ENCODE data around the gene SPATS2. TPM values are rescaled to one million over a fixed set of nuclear protein-coding genes. Genes with fewer than 3 reads are reported as not detected.

The SPATS2 gene
- total and polyA plus RNA-seq, 4 donors: 21.8 to 44.6 (median 38.1) TPM

- H3K9me3 ChIP-seq (ENCODE audit: control insufficient read depth, insufficient read depth, low read length): no peaks in the 10 kb centered on the region
- peaks cover 31% of the 10 kb centered on the region for H3K4me1 ChIP-seq (ENCODE audit: control insufficient read depth, insufficient read depth, low read length)
- H3K4me3 ChIP-seq (ENCODE audit: low read depth, low read length): no peak overlapping the region
- no peaks in the 10 kb centered on the region for H3K36me3 ChIP-seq (ENCODE audit: control insufficient read depth, insufficient read depth, low read length)
- 6% methylated on average over 39 of the region's 47 CpGs for WGBS (ENCODE audit: insufficient coverage)
- H3K27ac ChIP-seq (ENCODE audit: low read depth, low read length): no peak overlapping the region
- DNase-seq (ENCODE audit: low read depth in 4 of 6, low spot score in 6 of 6): no peak
- H3K27me3 ChIP-seq (ENCODE audit: control insufficient read depth, insufficient read depth, low read length): peaks cover 49% of the 10 kb centered on the region
Observed at GRCh38 chr12:49539406-49540228, 172.4 kb downstream of the SPATS2 start.

- no peak overlapping the region for H3K4me3 ChIP-seq (ENCODE audit: low read depth, low read length)
- peaks cover 50% of the 10 kb centered on the region for H3K27me3 ChIP-seq (ENCODE audit: control insufficient read depth, insufficient read depth, low read length)
- no peaks in the 10 kb centered on the region for H3K36me3 ChIP-seq (ENCODE audit: control insufficient read depth, insufficient read depth, low read length)
- 57% methylated on average over 17 of the region's 21 CpGs for WGBS (ENCODE audit: insufficient coverage)
- no peaks in the 10 kb centered on the region for H3K9me3 ChIP-seq (ENCODE audit: control insufficient read depth, insufficient read depth, low read length)
- DNase-seq (ENCODE audit: low read depth in 4 of 6, low spot score in 6 of 6): no peak
- peaks cover 31% of the 10 kb centered on the region for H3K4me1 ChIP-seq (ENCODE audit: control insufficient read depth, insufficient read depth, low read length)
- H3K27ac ChIP-seq (ENCODE audit: low read depth, low read length): no peak overlapping the region
Observed at GRCh38 chr12:49540229-49541139, 173.2 kb downstream of the SPATS2 start.

GRCh38 chr12:49541140-49541861, 174.0 kb downstream of the SPATS2 start:
- 58% methylated on average over 9 of the region's 18 CpGs for WGBS (ENCODE audit: insufficient coverage)
- H3K27ac ChIP-seq (ENCODE audit: low read depth, low read length): no peak overlapping the region

GRCh38 chr12:49541911-49542505, 174.7 kb downstream of the SPATS2 start:
- no peaks in the 10 kb centered on the region for H3K9me3 ChIP-seq (ENCODE audit: control insufficient read depth, insufficient read depth, low read length)
- peaks cover 31% of the 10 kb centered on the region for H3K4me1 ChIP-seq (ENCODE audit: control insufficient read depth, insufficient read depth, low read length)
- H3K4me3 ChIP-seq (ENCODE audit: low read depth, low read length): no peak overlapping the region
- H3K27me3 ChIP-seq (ENCODE audit: control insufficient read depth, insufficient read depth, low read length): peaks cover 38% of the 10 kb centered on the region
- WGBS (ENCODE audit: insufficient coverage): 92% methylated on average over 6 of the region's 7 CpGs
- no peaks in the 10 kb centered on the region for H3K36me3 ChIP-seq (ENCODE audit: control insufficient read depth, insufficient read depth, low read length)
- H3K27ac ChIP-seq (ENCODE audit: low read depth, low read length): no peak overlapping the region
- no peak for DNase-seq (ENCODE audit: low read depth in 4 of 6, low spot score in 6 of 6)

More at GRCh38 chr12:49541140-49541861, 174.0 kb downstream of the SPATS2 start:
- Histone ChIP-seq H3K9me3 (ENCODE audit: control insufficient read depth, insufficient read depth, low read length) (no peaks in the 10 kb centered on the region), H3K36me3 (ENCODE audit: control insufficient read depth, insufficient read depth, low read length) (no peaks in the 10 kb centered on the region), H3K27me3 (ENCODE audit: control insufficient read depth, insufficient read depth, low read length) (peaks cover 44% of the 10 kb centered on the region), H3K4me3 (ENCODE audit: low read depth, low read length) (no peak overlapping the region), H3K4me1 (ENCODE audit: control insufficient read depth, insufficient read depth, low read length) (peaks cover 31% of the 10 kb centered on the region)
- no peak for DNase-seq (ENCODE audit: low read depth in 4 of 6, low spot score in 6 of 6)

- 97% methylated on average over 10 of the region's 15 CpGs for WGBS (ENCODE audit: insufficient coverage)
Observed at GRCh38 chr12:49542592-49543160, 175.4 kb downstream of the SPATS2 start.

GRCh38 chr12:49543221-49543913, 176.1 kb downstream of the SPATS2 start:
- H3K36me3 ChIP-seq (ENCODE audit: control insufficient read depth, insufficient read depth, low read length): no peaks in the 10 kb centered on the region
- WGBS (ENCODE audit: insufficient coverage): 54% methylated on average over 18 of the region's 20 CpGs
- peaks cover 21% of the 10 kb centered on the region for H3K4me1 ChIP-seq (ENCODE audit: control insufficient read depth, insufficient read depth, low read length)
- no peak overlapping the region for H3K27ac ChIP-seq (ENCODE audit: low read depth, low read length)
- peaks cover 27% of the 10 kb centered on the region for H3K27me3 ChIP-seq (ENCODE audit: control insufficient read depth, insufficient read depth, low read length)
- H3K4me3 ChIP-seq (ENCODE audit: low read depth, low read length): no peak overlapping the region
- no peaks in the 10 kb centered on the region for H3K9me3 ChIP-seq (ENCODE audit: control insufficient read depth, insufficient read depth, low read length)
- no peak for DNase-seq (ENCODE audit: low read depth in 4 of 6, low spot score in 6 of 6)

More at GRCh38 chr12:49542592-49543160, 175.4 kb downstream of the SPATS2 start:
- Histone ChIP-seq H3K27me3 (ENCODE audit: control insufficient read depth, insufficient read depth, low read length) (peaks cover 32% of the 10 kb centered on the region), H3K9me3 (ENCODE audit: control insufficient read depth, insufficient read depth, low read length) (no peaks in the 10 kb centered on the region), H3K4me1 (ENCODE audit: control insufficient read depth, insufficient read depth, low read length) (peaks cover 26% of the 10 kb centered on the region), H3K27ac (ENCODE audit: low read depth, low read length) (no peak overlapping the region), H3K4me3 (ENCODE audit: low read depth, low read length) (no peak overlapping the region), H3K36me3 (ENCODE audit: control insufficient read depth, insufficient read depth, low read length) (no peaks in the 10 kb centered on the region)
- DNase-seq (ENCODE audit: low read depth in 4 of 6, low spot score in 6 of 6): no peak

GRCh38 chr12:49543914-49544815, 176.9 kb downstream of the SPATS2 start:
- WGBS (ENCODE audit: insufficient coverage): 14% methylated on average over 34 of the region's 39 CpGs
- Histone ChIP-seq H3K27me3 (ENCODE audit: control insufficient read depth, insufficient read depth, low read length) (peaks cover 25% of the 10 kb centered on the region), H3K4me3 (ENCODE audit: low read depth, low read length) (no peak overlapping the region), H3K9me3 (ENCODE audit: control insufficient read depth, insufficient read depth, low read length) (no peaks in the 10 kb centered on the region), H3K27ac (ENCODE audit: low read depth, low read length) (no peak overlapping the region), H3K36me3 (ENCODE audit: control insufficient read depth, insufficient read depth, low read length) (no peaks in the 10 kb centered on the region), H3K4me1 (ENCODE audit: control insufficient read depth, insufficient read depth, low read length) (peaks cover 25% of the 10 kb centered on the region)
- DNase-seq (ENCODE audit: low read depth in 4 of 6, low spot score in 6 of 6): peak in 1 of 6 donors; percentile 76

GRCh38 chr12:49545815-49546214, 178.6 kb downstream of the SPATS2 start:
- peaks cover 9% of the 10 kb centered on the region for H3K27me3 ChIP-seq (ENCODE audit: control insufficient read depth, insufficient read depth, low read length)
- H3K36me3 ChIP-seq (ENCODE audit: control insufficient read depth, insufficient read depth, low read length): peaks cover 6% of the 10 kb centered on the region

More at GRCh38 chr12:49545815-49546214, 178.6 kb downstream of the SPATS2 start:
- Histone ChIP-seq H3K9me3 (ENCODE audit: control insufficient read depth, insufficient read depth, low read length) (no peaks in the 10 kb centered on the region), H3K4me3 (ENCODE audit: low read depth, low read length) (no peak overlapping the region), H3K27ac (ENCODE audit: low read depth, low read length) (no peak overlapping the region), H3K4me1 (ENCODE audit: control insufficient read depth, insufficient read depth, low read length) (peaks cover 29% of the 10 kb centered on the region)
- 71% methylated on average over 4 of the region's 4 CpGs for WGBS (ENCODE audit: insufficient coverage)
- no peak for DNase-seq (ENCODE audit: low read depth in 4 of 6, low spot score in 6 of 6)
